HL-60 (cell line): Measurements from ENCODE around the gene SAMD14.

Source experiments
- GABPA ChIP-seq: IDR thresholded peaks from 2 replicates; pipeline ENCODE4 v1.6.1; 2012; ENCODE audit warnings: low read depth
- POLR2AphosphoS5 ChIP-seq: IDR thresholded peaks from 2 replicates; pipeline ENCODE4 v1.6.1; 2012; ENCODE audit warnings: low read depth
- SPI1 ChIP-seq: IDR thresholded peaks from 2 replicates; pipeline ENCODE4 v1.6.1; 2012; ENCODE audit warnings: low read depth, mild to moderate bottlenecking, borderline replicate concordance
- TF ChIP-seq, protein P1 (sequence below): IDR thresholded peaks from one replicate; pipeline ENCODE4 v1.5.1; 2011; ENCODE audit warnings: low read length, control low read depth, inconsistent platforms; ENCODE audit not compliant: insufficient read depth
- TF ChIP-seq, protein P2 (sequence below): IDR thresholded peaks from 2 replicates; pipeline ENCODE4 v1.6.1; 2012; ENCODE audit warnings: low read depth; ENCODE audit not compliant: insufficient replicate concordance

DNA sequence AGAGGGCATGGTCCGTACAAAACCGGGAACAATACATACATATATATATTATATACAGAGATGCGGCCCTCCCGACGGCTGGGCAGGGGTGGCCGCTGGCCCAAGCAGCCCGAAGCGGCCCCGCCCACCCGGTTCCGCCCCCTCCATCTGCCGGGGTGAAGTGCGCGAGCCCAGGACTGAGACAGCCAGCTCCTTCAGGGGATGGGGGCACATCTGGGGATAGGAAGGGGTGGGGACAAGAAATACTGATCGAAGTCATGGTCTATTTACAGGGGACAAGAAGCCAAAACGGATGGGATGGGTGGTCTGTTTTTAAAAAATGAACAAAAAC lies 3.8 kb upstream of the SAMD14 start:
- TF ChIP-seq, protein P1, sequence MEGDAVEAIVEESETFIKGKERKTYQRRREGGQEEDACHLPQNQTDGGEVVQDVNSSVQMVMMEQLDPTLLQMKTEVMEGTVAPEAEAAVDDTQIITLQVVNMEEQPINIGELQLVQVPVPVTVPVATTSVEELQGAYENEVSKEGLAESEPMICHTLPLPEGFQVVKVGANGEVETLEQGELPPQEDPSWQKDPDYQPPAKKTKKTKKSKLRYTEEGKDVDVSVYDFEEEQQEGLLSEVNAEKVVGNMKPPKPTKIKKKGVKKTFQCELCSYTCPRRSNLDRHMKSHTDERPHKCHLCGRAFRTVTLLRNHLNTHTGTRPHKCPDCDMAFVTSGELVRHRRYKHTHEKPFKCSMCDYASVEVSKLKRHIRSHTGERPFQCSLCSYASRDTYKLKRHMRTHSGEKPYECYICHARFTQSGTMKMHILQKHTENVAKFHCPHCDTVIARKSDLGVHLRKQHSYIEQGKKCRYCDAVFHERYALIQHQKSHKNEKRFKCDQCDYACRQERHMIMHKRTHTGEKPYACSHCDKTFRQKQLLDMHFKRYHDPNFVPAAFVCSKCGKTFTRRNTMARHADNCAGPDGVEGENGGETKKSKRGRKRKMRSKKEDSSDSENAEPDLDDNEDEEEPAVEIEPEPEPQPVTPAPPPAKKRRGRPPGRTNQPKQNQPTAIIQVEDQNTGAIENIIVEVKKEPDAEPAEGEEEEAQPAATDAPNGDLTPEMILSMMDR: no peak
- TF ChIP-seq POLR2AphosphoS5 (no peak), GABPA (no peak), SPI1 (no peak)
- TF ChIP-seq, protein P2, sequence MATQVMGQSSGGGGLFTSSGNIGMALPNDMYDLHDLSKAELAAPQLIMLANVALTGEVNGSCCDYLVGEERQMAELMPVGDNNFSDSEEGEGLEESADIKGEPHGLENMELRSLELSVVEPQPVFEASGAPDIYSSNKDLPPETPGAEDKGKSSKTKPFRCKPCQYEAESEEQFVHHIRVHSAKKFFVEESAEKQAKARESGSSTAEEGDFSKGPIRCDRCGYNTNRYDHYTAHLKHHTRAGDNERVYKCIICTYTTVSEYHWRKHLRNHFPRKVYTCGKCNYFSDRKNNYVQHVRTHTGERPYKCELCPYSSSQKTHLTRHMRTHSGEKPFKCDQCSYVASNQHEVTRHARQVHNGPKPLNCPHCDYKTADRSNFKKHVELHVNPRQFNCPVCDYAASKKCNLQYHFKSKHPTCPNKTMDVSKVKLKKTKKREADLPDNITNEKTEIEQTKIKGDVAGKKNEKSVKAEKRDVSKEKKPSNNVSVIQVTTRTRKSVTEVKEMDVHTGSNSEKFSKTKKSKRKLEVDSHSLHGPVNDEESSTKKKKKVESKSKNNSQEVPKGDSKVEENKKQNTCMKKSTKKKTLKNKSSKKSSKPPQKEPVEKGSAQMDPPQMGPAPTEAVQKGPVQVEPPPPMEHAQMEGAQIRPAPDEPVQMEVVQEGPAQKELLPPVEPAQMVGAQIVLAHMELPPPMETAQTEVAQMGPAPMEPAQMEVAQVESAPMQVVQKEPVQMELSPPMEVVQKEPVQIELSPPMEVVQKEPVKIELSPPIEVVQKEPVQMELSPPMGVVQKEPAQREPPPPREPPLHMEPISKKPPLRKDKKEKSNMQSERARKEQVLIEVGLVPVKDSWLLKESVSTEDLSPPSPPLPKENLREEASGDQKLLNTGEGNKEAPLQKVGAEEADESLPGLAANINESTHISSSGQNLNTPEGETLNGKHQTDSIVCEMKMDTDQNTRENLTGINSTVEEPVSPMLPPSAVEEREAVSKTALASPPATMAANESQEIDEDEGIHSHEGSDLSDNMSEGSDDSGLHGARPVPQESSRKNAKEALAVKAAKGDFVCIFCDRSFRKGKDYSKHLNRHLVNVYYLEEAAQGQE: no peak
